ENCODE results near the gene PTGES.
"Not testable (repeated sequence)": the region's sequence is repeated elsewhere in the genome, so short reads cannot be mapped to it uniquely, and the experiment has no call there.

PTGES gene

GRCh38 chr9:129769669-129770068 lies 16.8 kb upstream of the PTGES start:
- DNase-seq = no peak

GRCh38 chr9:129768486-129768885 lies 15.6 kb upstream of the PTGES start:
- DNase-seq = no peak

GRCh38 chr9:129765764-129766317 lies 13.0 kb upstream of the PTGES start:
- no peak for DNase-seq

- no peak for DNase-seq
These were observed 10.4 kb upstream of the PTGES start for GRCh38 chr9:129762985-129763926.

GRCh38 chr9:129762370-129762984 lies 9.6 kb upstream of the PTGES start:
- not testable (repeated sequence) for DNase-seq

GRCh38 chr9:129761901-129762369 lies 9.1 kb upstream of the PTGES start:
- no peak for DNase-seq

- no peak for DNase-seq
These were observed 8.6 kb upstream of the PTGES start for GRCh38 chr9:129761293-129761900.

- not testable (repeated sequence) for DNase-seq
These were observed 7.9 kb upstream of the PTGES start for GRCh38 chr9:129760784-129761183.

- DNase-seq = no peak
These were observed 7.1 kb upstream of the PTGES start for GRCh38 chr9:129759804-129760502.

- no peak for DNase-seq
These were observed 6.5 kb upstream of the PTGES start for GRCh38 chr9:129759319-129759718.

GRCh38 chr9:129757045-129757444 lies 4.2 kb upstream of the PTGES start:
- DNase-seq = no peak

GRCh38 chr9:129756191-129756590 lies 3.3 kb upstream of the PTGES start:
- DNase-seq = no peak

- DNase-seq = no peak
These were observed 2.3 kb upstream of the PTGES start for GRCh38 chr9:129755151-129755550.

GRCh38 chr9:129751841-129752801 lies 721 bp downstream of the PTGES start:
- no peak for DNase-seq

- DNase-seq = no peak
These were observed 2.7 kb downstream of the PTGES start for GRCh38 chr9:129750013-129750638.

- DNase-seq = no peak
These were observed 3.3 kb downstream of the PTGES start for GRCh38 chr9:129749575-129749974.

GRCh38 chr9:129749052-129749451 lies 3.8 kb downstream of the PTGES start:
- DNase-seq = not testable (repeated sequence)

- no peak for DNase-seq
These were observed 4.6 kb downstream of the PTGES start for GRCh38 chr9:129748249-129748648.

GRCh38 chr9:129746092-129746777 lies 6.6 kb downstream of the PTGES start:
- DNase-seq = no peak

- no peak for DNase-seq
These were observed 7.6 kb downstream of the PTGES start for GRCh38 chr9:129745200-129745599.

All from stimulated activated CD4-positive, alpha-beta T cell treated with anti-CD3 and anti-CD28 coated beads, Interleukin-4, amount 100 ng/mL, for 24 hours (primary cell).